Left ventricle myocardium inferior (tissue), 1 donor: Measurements from ENCODE around the gene RERE. TPM values are rescaled to one million over a fixed set of nuclear protein-coding genes. Genes with fewer than 3 reads are reported as not detected.

ENCODE experiments used
- DNase-seq: peaks from one replicate; pipeline ENCODE4 v3.0.0-alpha.2; 2020
- H3K27ac ChIP-seq: fragments of 200-600 bp; replicated peaks from 2 replicates; pipeline ENCODE4 v1.8.0; 2021
- H3K27me3 ChIP-seq: fragments of 200-600 bp; 2 replicates; pipeline ENCODE4 v1.8.0; 2021; ENCODE audit warnings: low read depth
- H3K36me3 ChIP-seq: fragments of 200-600 bp; 2 replicates; pipeline ENCODE4 v1.8.0; 2021
- H3K4me1 ChIP-seq: fragments of 200-600 bp; 2 replicates; pipeline ENCODE4 v1.8.0; 2021
- H3K4me3 ChIP-seq: fragments of 200-600 bp; 2 replicates; pipeline ENCODE4 v1.8.0; 2021; ENCODE audit warnings: mild to moderate bottlenecking, moderate library complexity
- H3K9me3 ChIP-seq: fragments of 200-600 bp; replicated peaks from 2 replicates; pipeline ENCODE4 v1.8.0; 2021
- CTCF ChIP-seq: fragments of 200-600 bp; IDR thresholded peaks from 2 replicates; pipeline ENCODE4 v1.8.0; 2021; ENCODE audit warnings: antibody characterized with exemption, mild to moderate bottlenecking, borderline replicate concordance
- intact Hi-C: fragments of 100-400 bp; cut with micrococcal nuclease; formaldehyde crosslinking; loops from one replicate; pipeline ENCODE4 v1.11.0; 2022
- total RNA-seq: library from RNA; stranded (reverse); fragmentation: NEBNext Ultra II Directional; extraction: Animal tissue kit (Norgen Biotek cat#: 25700); gene quantifications from one replicate; pipeline ENCODE4 v1.2.1, GENCODE V29; 2021
- donor health status: DM: no; HTN: yes; CAD: no; lungs with severe emphysema.

The RERE gene
- total RNA-seq, 1 donor from 2014 or later, result 141 TPM

- Histone ChIP-seq H3K4me3 (no peak overlapping the region), H3K36me3 (no peaks in the 10 kb centered on the region), H3K4me1 (peaks cover 54% of the 10 kb centered on the region), H3K27ac (peak overlapping the region; percentile 59), H3K9me3 (no peaks in the 10 kb centered on the region), H3K27me3 (no peaks in the 10 kb centered on the region)
- intact Hi-C loops, result no loop called here
- no peak for DNase-seq
- no peak for TF ChIP-seq CTCF
Measured at GRCh38 chr1:8706995-8707396, 110.4 kb downstream of the RERE start.

GRCh38 chr1:8706291-8706690 lies 111.1 kb downstream of the RERE start:
- Histone ChIP-seq H3K27ac (peak overlapping the region; percentile 59), H3K36me3 (no peaks in the 10 kb centered on the region), H3K27me3 (no peaks in the 10 kb centered on the region), H3K9me3 (no peaks in the 10 kb centered on the region), H3K4me1 (peaks cover 54% of the 10 kb centered on the region), H3K4me3 (no peak overlapping the region)
- TF ChIP-seq CTCF, result no peak
- intact Hi-C loops, result no loop called here
- DNase-seq, result no peak

- no peak for DNase-seq
- intact Hi-C loops, result no loop called here
- Histone ChIP-seq H3K9me3 (no peaks in the 10 kb centered on the region), H3K4me1 (peaks cover 65% of the 10 kb centered on the region), H3K4me3 (no peak overlapping the region), H3K27me3 (no peaks in the 10 kb centered on the region), H3K36me3 (no peaks in the 10 kb centered on the region), H3K27ac (peak overlapping the region; percentile 92)
- TF ChIP-seq CTCF, result no peak
Measured at GRCh38 chr1:8704866-8705506, 112.5 kb downstream of the RERE start.

GRCh38 chr1:8702850-8703810 lies 114.3 kb downstream of the RERE start:
- Histone ChIP-seq H3K27me3 (no peaks in the 10 kb centered on the region), H3K9me3 (no peaks in the 10 kb centered on the region), H3K4me1 (peaks cover 84% of the 10 kb centered on the region), H3K36me3 (no peaks in the 10 kb centered on the region), H3K27ac (peak overlapping the region; percentile 92), H3K4me3 (peak overlapping the region; percentile 73)
- DNase-seq, result peak; percentile 93
- intact Hi-C loops, result no loop called here
- peak; percentile 36 for TF ChIP-seq CTCF

GRCh38 chr1:8702472-8702849 lies 115.0 kb downstream of the RERE start:
- DNase-seq, result no peak
- H3K27me3 ChIP-seq, result no peaks in the 10 kb centered on the region
- H3K36me3 ChIP-seq, result no peaks in the 10 kb centered on the region
- peak overlapping the region; percentile 73 for H3K4me3 ChIP-seq
- H3K4me1 ChIP-seq, result peaks cover 86% of the 10 kb centered on the region
- H3K27ac ChIP-seq, result peak overlapping the region; percentile 92
- TF ChIP-seq CTCF, result no peak
- no peaks in the 10 kb centered on the region for H3K9me3 ChIP-seq
- intact Hi-C loops, result no loop called here
